K562 (cell line): ENCODE data around the gene SLC4A9. TPM values are rescaled to one million over a fixed set of nuclear protein-coding genes. Genes with fewer than 3 reads are reported as not detected.

Experiments used
- AFF4 ChIP-seq: sonication (generic); formaldehyde crosslinking; IDR thresholded peaks from 2 replicates; pipeline ENCODE4 v1.8.0; 2023; ENCODE audit warnings: mild to moderate bottlenecking, missing genetic modification reagents
- CHD2 ChIP-seq: IDR thresholded peaks from 2 replicates; pipeline ENCODE4 v1.6.1; 2011; ENCODE audit warnings: low read depth, low read length
- ETV5 ChIP-seq: sonication (generic); formaldehyde crosslinking; IDR thresholded peaks from 2 replicates; pipeline ENCODE4 v1.4.0; 2020; ENCODE audit warnings: low read depth, mild to moderate bottlenecking, missing genetic modification reagents
- RBBP5 ChIP-seq: fragments of 200-600 bp; sonication (generic); IDR thresholded peaks from 2 replicates; pipeline ENCODE4 v1.6.1; 2012; ENCODE audit warnings: borderline replicate concordance, mild to moderate bottlenecking, low read length, control low read depth, inconsistent platforms; ENCODE audit not compliant: insufficient read depth, poor library complexity, severe bottlenecking
- ZNF431 ChIP-seq: sonication (generic); formaldehyde crosslinking; IDR thresholded peaks from 2 replicates; pipeline ENCODE4 v1.8.0; 2022; ENCODE audit warnings: mild to moderate bottlenecking, missing genetic modification reagents
- ZNF586 ChIP-seq: fragments of 450-650 bp; formaldehyde crosslinking; conservative IDR thresholded peaks from 2 replicates; pipeline ENCODE4 v1.4.0; 2020; ENCODE audit warnings: mild to moderate bottlenecking, moderate library complexity
- polyA plus RNA-seq, 8 experiments: library from polyadenylated mRNA; depleted of rRNA in 4 of 8; stranded (reverse) in 5 of 8; unstranded in 3 of 8; fragments of >200 nt; fragmentation: Nextera tagmentation in 2 of 8; fragmentation: Illumina TruSeq in 1 of 8; extraction: Ambion mirVana in 2 of 8; extraction: Trizol in 1 of 8; gene quantifications; 2 replicates each; pipeline versions ENCODE4 v1.2.1 to v1.2.3, GENCODE V29; 2011 to 2014; ENCODE audit warnings: inconsistent platforms in 1 of 8, missing spikeins in 1 of 8
- total RNA-seq, 7 experiments: library from RNA; depleted of rRNA in 6 of 7; stranded (reverse); fragments of >200 nt in 6 of 7; fragmentation: Illumina TruSeq in 2 of 7; extraction: Trizol in 2 of 7; gene quantifications; 2 replicates each; pipeline versions ENCODE4 v1.2.1 to v1.2.3, GENCODE V29; 2011 to 2021; ENCODE audit warnings: low replicate concordance in 1 of 7
- TF ChIP-seq, protein P1 (sequence below), 2 experiments: fragments of 450-650 bp; formaldehyde crosslinking in 1 of 2; IDR thresholded peaks; 2 replicates each; pipeline versions ENCODE4 v1.4.0 to v1.6.1; 2014 to 2020; ENCODE audit warnings: mild to moderate bottlenecking in 2 of 2, borderline replicate concordance in 1 of 2, low read depth in 1 of 2
- TF ChIP-seq, protein P2 (sequence below): fragments of 250-450 bp; sonication (Bioruptor Pico); IDR thresholded peaks from 2 replicates; pipeline ENCODE4 v1.8.0; 2022; ENCODE audit warnings: moderate library complexity, mild to moderate bottlenecking, inconsistent platforms

Gene SLC4A9
- total and polyA plus RNA-seq, 9 of the 15 experiments (the other 6 are each of a cell fraction or from before 2014, with no cell fraction given) = 0.05 to 0.13 TPM; not detected in 7

- TF ChIP-seq AFF4 (CRISPR knock-in tag) = peak; percentile 51; the same call in 1 of the 2 replicates
- peak; percentile 32; the same call in 1 of the 2 replicates for TF ChIP-seq ETV5 (CRISPR knock-in tag)
- TF ChIP-seq ZNF431 = peak; percentile 77; the same call in 1 of the 2 replicates
- no peak for TF ChIP-seq CHD2
- TF ChIP-seq, protein P1, sequence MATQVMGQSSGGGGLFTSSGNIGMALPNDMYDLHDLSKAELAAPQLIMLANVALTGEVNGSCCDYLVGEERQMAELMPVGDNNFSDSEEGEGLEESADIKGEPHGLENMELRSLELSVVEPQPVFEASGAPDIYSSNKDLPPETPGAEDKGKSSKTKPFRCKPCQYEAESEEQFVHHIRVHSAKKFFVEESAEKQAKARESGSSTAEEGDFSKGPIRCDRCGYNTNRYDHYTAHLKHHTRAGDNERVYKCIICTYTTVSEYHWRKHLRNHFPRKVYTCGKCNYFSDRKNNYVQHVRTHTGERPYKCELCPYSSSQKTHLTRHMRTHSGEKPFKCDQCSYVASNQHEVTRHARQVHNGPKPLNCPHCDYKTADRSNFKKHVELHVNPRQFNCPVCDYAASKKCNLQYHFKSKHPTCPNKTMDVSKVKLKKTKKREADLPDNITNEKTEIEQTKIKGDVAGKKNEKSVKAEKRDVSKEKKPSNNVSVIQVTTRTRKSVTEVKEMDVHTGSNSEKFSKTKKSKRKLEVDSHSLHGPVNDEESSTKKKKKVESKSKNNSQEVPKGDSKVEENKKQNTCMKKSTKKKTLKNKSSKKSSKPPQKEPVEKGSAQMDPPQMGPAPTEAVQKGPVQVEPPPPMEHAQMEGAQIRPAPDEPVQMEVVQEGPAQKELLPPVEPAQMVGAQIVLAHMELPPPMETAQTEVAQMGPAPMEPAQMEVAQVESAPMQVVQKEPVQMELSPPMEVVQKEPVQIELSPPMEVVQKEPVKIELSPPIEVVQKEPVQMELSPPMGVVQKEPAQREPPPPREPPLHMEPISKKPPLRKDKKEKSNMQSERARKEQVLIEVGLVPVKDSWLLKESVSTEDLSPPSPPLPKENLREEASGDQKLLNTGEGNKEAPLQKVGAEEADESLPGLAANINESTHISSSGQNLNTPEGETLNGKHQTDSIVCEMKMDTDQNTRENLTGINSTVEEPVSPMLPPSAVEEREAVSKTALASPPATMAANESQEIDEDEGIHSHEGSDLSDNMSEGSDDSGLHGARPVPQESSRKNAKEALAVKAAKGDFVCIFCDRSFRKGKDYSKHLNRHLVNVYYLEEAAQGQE (IDR thresholded peaks at IDR 0.05; ENCODE audit: borderline replicate concordance) = peak; percentile 100
- TF ChIP-seq, protein P1 (CRISPR knock-in tag; IDR thresholded peaks at IDR 0.05; ENCODE audit: low read depth) = peak; percentile 98
- TF ChIP-seq ZNF586 = no peak
- peak; percentile 68 for TF ChIP-seq RBBP5
- TF ChIP-seq, protein P2, sequence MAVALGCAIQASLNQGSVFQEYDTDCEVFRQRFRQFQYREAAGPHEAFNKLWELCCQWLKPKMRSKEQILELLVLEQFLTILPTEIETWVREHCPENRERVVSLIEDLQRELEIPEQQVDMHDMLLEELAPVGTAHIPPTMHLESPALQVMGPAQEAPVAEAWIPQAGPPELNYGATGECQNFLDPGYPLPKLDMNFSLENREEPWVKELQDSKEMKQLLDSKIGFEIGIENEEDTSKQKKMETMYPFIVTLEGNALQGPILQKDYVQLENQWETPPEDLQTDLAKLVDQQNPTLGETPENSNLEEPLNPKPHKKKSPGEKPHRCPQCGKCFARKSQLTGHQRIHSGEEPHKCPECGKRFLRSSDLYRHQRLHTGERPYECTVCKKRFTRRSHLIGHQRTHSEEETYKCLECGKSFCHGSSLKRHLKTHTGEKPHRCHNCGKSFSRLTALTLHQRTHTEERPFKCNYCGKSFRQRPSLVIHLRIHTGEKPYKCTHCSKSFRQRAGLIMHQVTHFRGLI (CRISPR knock-in tag) = no peak
These were observed 40.9 kb downstream of the SLC4A9 start (continued) for GRCh38 chr5:140400730-140401361.
